ENCODE results near the gene RNH1. TPM values are rescaled to one million over a fixed set of nuclear protein-coding genes. Genes with fewer than 3 reads are reported as not detected.
A peak's percentile ranks its signal among the peaks of the same experiment; 100 is the strongest.

Gene RNH1
- total RNA-seq, 1 experiment from 2014 or later = 60.0 TPM

DNA sequence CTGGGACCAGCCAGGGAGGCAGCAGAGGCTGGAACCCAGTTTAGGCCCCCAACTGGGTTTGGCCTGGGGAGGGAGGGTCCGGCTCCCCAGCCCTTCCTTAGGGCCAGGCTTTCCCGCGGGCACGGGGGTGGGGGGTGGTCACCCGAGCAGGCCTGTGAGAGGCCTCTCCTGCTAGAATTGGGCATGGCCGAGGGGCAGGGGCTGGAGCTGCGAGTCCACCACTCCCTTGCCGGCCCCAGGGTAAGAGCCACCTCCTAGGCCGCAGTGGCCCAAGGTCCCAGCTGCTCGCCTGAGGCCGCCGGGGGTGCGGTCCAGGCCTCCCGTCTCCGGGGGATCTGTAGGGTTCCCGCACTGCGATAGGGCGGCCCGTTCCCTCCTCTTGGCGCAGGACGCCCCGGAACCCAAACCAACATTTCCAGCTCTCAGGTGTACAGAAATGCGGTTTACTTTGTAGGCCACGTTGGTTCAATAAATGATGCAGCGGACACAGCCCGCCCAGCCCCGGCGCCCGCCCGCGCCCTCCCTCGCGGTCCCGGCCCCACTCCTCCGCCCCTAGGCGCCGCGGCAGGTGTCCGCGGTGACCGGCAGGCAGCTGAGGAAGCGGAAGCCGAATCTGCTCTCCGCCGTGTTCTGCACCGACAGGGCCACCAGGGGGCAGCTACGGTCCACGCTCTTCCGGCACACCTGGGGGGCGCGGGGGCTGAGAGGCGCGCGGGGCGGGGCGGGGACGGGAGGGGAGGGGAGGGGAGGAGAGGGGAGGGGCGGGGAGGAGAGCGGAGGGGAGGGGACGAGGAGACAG, 47.6 kb upstream of the RNH1 start:
- Histone ChIP-seq H3K56ac (ENCODE audit: insufficient read length, low read depth, low read length) (no peak overlapping the region), H4K20me1 (ENCODE audit: control insufficient read depth, insufficient read depth, insufficient read length) (no peaks in the 10 kb centered on the region), H2BK15ac (ENCODE audit: low read depth, low read length) (no peak overlapping the region), H3K23me2 (ENCODE audit: insufficient read length, low read depth, low read length, poor library complexity, severe bottlenecking) (peaks cover 7% of the 10 kb centered on the region), H2BK20ac (ENCODE audit: low read depth, low read length, poor library complexity, severe bottlenecking) (no peak overlapping the region), H2BK12ac (ENCODE audit: insufficient read length, low read depth, low read length) (no peak overlapping the region), H4K91ac (ENCODE audit: insufficient read length, low read depth, low read length) (no peak overlapping the region), H2BK5ac (ENCODE audit: insufficient read length, low read length) (no peak overlapping the region), H3K18ac (ENCODE audit: insufficient read length, low read depth, low read length) (no peak overlapping the region), H3K4ac (ENCODE audit: low read depth, low read length) (no peak overlapping the region), H2AK5ac (ENCODE audit: insufficient read length, low read length) (no peak overlapping the region), H2BK120ac (ENCODE audit: low read depth, low read length, poor library complexity, severe bottlenecking) (no peak overlapping the region), H3K14ac (ENCODE audit: insufficient read depth, low read length) (no peak overlapping the region; the same call in 1 of the 2 replicates), H2AFZ (ENCODE audit: low read length) (no peak overlapping the region), H3K4me2 (ENCODE audit: insufficient read depth, insufficient read length, low read length) (peak overlapping the region; percentile 37), H3K9me3 (ENCODE audit: control insufficient read depth, low read depth, low read length) (no peaks in the 10 kb centered on the region), H4K5ac (ENCODE audit: insufficient read length, low read depth, low read length) (no peak overlapping the region), H3K23ac (ENCODE audit: insufficient read length, low read depth, low read length) (no peak overlapping the region), H3K79me1 (ENCODE audit: insufficient read depth, low read depth, low read length, poor library complexity, severe bottlenecking) (no peaks in the 10 kb centered on the region), H3K4me1 (ENCODE audit: insufficient read depth, low read length) (no peaks in the 10 kb centered on the region), H3K27ac (ENCODE audit: insufficient read length, low read depth, low read length) (no peak overlapping the region), H3K27me3 (ENCODE audit: insufficient read depth, low read length) (peaks cover 5% of the 10 kb centered on the region; the same call in 1 of the 2 replicates), H3K9ac (ENCODE audit: extremely low read depth, insufficient read length, low read length) (no peak overlapping the region), H3K79me2 (ENCODE audit: insufficient read depth, low read length) (no peaks in the 10 kb centered on the region), H4K8ac (replicated peaks; ENCODE audit: insufficient read length, low read depth, low read length) (no peak overlapping the region), H3T11ph (ENCODE audit: low read length) (no peak overlapping the region)
- H3K36me3 Mint-ChIP-seq (ENCODE audit: insufficient read depth in 1 of 3, low read depth in 3 of 3) = peaks cover 0 to 2% (median 0%) of the 10 kb centered on the region in 3 experiments; a peak in 4 of 7 replicates
- peak; percentile 86 for DNase-seq
- no peaks in the 10 kb centered on the region; a peak in 2 of 5 replicates for H3K9me3 Mint-ChIP-seq
- no CpG with 5 or more reads among the region's 60 CpGs for WGBS (ENCODE audit: extremely low coverage, insufficient read length, low lambda C conversion rate)
- TF ChIP-seq, protein P1, sequence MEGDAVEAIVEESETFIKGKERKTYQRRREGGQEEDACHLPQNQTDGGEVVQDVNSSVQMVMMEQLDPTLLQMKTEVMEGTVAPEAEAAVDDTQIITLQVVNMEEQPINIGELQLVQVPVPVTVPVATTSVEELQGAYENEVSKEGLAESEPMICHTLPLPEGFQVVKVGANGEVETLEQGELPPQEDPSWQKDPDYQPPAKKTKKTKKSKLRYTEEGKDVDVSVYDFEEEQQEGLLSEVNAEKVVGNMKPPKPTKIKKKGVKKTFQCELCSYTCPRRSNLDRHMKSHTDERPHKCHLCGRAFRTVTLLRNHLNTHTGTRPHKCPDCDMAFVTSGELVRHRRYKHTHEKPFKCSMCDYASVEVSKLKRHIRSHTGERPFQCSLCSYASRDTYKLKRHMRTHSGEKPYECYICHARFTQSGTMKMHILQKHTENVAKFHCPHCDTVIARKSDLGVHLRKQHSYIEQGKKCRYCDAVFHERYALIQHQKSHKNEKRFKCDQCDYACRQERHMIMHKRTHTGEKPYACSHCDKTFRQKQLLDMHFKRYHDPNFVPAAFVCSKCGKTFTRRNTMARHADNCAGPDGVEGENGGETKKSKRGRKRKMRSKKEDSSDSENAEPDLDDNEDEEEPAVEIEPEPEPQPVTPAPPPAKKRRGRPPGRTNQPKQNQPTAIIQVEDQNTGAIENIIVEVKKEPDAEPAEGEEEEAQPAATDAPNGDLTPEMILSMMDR (conservative IDR thresholded peaks at IDR 0.05) = peak; percentile 69
- H3K27ac Mint-ChIP-seq = no peak overlapping the region
- peaks cover 32% of the 10 kb centered on the region for H3K27me3 Mint-ChIP-seq (ENCODE audit: low read depth)
- peak overlapping the region; percentile 31 to 73; a peak in 4 of 5 replicates for H3K4me3 Mint-ChIP-seq
- peaks cover 3 to 12% of the 10 kb centered on the region in 2 experiments for H3K4me1 Mint-ChIP-seq
